ENCODE measurements around the gene MRPL12.

MRPL12 gene

DNA sequence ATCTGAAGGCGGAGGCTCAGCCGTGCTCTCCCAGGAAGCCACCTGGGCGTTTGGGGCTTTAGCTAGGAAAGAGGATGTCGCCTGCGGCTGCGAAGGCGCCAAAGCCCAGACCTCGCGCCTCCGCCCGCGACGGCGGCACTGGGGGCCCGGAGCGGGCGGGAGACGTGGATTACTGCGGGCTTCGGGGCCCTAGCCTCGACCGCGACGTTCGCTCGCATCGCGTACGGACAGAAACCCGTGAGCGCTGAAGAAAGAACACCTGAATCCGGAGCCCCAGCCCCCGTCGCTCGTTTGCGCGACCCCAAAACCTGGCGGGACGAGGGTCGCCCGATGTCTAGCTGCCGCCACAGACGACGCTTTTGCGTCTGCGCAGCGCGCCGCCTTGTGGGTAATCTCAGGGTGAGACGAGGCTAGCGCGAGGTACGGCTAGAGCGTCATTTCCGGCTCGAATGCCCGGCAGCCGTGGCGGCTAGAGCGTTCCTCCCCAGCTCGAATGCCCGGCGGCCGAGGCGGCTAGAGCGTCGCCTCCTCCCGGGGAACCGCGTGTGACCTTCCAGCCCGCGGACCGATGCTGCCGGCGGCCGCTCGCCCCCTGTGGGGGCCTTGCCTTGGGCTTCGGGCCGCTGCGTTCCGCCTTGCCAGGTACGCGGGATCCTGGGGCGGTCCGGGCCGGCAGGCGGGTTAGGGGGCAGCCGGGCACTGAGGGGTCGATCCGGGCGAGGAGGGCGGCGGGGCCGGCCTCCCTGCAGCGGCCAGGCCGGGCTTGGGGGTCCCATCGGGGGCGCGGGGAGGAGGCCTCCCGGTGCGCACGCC is at the start of gene MRPL12:
MRPL12 (plus strand) TSS at position 434 of the 813 bp plus-strand sequence; CDS start at position 569, 135 bp downstream.
- DNase-seq (ENCODE audit: low read depth): peak; percentile 91

DNA sequence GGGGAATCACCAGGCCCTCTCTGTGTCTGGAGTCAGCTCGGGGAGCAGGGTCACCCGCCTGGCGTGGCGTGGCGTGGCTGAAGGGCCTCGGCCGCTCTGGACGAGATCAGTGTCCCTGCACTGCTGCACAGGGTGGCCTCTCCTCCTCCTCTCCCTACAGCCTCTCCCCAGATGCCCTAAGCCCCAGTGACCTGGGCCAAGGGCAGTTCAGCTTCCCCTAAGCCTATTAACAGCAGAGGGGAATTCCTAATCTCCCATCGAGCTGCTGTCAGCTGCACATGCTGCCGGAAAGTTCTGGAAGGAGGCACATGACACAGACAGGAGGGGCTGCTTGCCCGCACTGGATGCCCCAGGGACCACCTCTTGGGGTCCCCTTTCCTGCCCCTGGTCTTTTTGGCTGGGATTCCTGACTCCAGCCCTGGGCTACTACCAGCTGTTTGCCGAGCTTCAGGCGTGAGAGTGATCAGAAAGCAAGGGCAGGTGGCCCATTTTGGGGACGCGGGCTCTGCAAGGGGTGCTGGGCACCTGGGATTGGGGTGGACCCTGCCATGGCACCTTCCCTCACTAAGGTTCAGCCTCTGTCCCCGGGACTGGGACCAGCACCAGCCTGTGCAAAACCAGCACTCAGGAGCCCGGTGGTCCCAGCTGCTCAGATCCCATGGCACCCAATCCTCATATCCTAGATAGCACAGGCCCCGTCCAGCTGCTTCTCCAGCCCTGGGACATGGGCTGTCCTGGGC is 47.6 kb upstream of the MRPL12 start:
- no peak for DNase-seq (ENCODE audit: low read depth)

DNA sequence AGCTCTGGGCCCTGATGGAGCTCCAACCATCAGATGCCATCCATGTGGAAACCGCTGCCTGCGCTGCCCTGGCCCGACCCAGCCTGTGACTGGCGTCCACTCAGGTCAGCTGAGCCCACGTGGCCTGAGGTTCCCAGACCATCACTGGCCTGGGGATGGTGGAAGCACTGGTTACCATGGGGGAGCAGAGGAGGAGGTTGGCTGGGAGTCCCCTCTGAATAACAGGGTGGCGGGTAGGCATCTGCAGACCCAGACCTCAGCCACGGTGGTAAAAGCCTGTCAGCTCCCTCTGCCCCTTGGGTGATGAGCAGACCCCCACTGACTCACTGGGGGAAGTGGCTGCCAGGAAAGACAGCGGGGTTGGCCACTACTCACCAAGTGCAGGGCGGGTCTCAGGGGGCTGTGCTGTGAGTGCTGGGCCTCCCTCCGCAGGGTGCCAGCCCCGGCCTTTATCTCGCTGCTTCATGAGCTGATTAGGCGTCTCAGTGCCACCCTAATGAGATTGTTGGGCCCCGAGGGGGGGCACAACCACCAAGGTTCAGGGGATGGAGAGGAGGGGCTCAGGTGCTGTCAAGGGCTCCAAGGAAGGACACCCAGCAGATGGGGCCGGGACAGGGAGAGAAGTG is 46.9 kb upstream of the MRPL12 start, which contains the start of gene PDE6G:
PDE6G (minus strand) TSS at position 425 of the 626 bp plus-strand sequence. CDS start 3,237 bp downstream, outside the sequence.
- no peak for DNase-seq (ENCODE audit: low read depth)

DNA sequence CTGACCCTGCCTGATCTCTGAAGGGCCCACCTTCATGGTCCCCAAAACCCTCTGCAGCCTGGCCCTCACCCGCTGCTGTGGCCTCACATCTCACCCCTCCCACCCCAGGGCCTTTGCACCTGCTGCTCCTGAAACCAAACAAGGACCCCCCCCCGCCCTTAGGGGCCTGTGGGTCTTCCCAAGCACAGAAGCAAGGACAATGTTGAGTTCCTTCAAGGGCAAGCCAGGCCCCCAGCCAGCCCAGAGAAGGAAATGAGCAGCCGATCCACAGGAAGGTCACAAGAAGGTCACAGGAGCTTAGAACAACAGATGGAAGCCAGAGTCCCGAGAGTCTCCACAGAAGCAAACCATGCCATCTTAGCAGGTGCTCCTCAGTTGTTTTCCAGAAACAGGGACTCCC is 46.3 kb upstream of the MRPL12 start:
- no peak for DNase-seq (ENCODE audit: low read depth)

DNA sequence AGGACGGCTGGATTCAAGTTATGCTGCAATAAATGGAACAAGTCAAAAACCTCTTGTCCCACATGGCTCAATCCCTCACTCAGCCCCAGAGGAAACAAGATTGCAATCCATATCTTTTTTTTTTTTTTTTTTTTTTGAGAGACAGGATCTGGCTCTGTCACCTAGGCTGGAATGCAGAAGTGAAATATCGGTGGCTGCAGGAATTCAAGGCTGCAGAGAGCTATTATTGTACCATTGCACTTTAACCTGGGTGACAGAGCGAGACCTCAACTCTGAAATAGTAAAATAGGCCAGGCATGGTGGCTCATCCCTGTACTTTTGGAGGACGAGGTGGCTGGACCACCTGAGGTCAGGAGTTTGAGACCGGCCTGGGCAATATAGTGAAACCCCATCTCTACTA is 44.1 kb upstream of the MRPL12 start:
- no peak for DNase-seq (ENCODE audit: low read depth)

DNA sequence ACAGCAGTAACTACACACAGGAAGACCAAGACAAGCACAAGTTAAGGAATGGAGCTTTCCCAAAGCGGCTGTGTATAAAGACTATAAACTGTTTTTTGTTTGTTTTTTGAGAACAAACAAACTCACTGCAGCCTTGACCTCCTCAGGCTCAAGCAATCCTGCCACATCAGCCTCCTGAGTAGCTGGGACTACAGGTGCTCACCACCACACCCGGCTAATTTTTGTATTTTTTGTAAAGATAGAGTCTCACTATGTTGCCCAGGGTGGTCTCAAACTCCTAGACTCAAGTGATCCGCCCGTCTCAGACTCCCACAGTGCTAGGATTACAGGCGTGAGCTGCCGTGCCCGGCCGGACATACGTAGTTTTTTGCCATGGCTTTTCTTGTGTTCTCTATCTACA is 42.7 kb upstream of the MRPL12 start:
- DNase-seq (ENCODE audit: low read depth): no peak

DNA sequence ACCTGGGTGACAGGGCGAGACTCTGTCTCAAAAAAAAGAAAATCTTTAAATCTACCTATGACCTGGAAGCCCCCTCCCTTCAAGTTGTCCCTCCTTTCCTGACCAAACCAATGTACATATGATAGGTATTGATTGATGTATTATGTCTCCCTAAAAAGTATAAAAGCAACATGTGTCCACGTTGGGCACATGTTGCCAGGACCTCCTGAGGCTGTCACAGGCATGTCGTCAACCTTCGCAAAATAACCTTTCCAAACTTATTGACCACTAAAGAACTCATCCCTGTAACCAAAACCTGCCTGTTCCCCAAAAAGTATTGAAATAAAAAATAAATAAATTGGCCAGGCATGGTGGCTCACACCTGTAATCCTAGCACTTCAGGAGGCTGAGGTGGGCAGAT is 41.2 kb upstream of the MRPL12 start:
- no peak for DNase-seq (ENCODE audit: low read depth)

DNA sequence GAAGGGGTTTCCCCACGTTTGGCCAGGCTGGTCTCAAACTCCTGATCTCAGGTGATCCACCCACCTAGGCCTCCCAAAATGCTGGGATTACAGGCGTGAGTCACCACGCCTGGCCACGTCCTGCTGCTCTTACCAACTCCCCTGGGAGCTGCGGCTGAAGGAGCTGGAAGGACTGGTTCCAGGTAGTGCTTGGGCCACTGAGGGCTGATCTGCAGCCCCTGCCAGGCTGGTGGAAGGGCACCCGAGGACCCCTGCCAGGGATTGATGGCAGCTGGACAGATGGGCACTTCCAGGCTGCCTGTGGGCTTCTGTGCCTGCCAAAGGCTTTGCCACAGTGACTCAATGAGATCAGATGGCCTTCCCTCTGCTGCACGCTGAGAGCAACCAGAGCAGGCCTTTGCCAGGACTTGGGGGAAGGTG is 39.1 kb upstream of the MRPL12 start:
- no peak for DNase-seq (ENCODE audit: low read depth)

DNA sequence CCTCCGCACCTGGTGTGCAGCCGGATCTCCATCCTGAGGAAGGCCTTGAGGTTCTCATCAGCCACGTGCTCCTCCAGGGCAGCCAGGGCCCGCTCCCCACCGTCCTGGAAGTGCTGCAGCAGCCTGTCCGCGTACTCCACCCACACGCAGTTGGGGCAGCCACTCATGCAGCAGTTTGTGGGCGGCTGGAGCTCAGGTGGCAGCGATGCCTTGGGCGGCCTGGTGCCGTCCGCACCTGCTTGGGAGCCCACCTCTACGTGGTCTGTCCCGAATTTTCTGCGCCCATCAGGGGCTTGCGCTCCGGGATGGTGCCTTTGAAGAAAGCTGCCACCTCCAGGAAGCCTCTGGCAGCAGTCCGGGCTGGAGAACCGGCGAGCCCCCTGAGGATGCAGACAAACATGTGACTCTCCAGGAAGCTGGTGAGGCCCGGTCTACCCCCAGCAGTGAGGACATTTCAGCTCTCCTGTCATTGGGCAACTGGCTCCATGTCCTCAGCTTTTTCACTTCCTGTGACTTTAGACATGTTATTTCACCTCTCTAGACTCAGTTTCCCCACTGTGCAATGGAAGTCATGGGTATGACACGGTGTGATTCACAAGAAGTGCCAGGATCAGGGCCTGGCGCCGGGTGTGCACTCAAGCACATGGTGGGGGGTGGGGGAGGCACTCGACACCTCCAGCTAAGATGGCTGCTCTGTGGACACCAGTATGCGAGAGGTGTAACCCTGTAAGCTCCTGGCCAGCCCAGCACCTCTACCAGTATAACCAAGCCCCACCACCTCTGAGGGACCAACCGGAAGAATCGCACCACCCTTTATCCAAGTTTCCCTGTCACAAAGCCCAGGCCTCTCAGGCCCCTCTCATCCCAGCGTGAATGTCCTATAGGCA is 37.7 kb upstream of the MRPL12 start:
- peak; percentile 19 for DNase-seq (ENCODE audit: low read depth)

DNA sequence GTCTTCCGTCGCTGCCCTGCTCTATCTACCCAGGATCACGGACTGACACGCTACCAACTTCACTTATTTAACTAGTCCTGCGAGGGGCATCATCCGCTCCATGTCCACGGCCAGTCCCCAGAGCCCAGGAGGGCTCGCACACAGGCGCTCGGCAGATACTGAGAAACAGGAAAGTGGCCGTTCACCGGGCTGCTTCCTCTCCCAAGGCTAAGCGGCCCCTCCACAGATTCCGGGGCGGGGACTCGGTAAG is 37.1 kb upstream of the MRPL12 start:
- no peak for DNase-seq (ENCODE audit: low read depth)

DNA sequence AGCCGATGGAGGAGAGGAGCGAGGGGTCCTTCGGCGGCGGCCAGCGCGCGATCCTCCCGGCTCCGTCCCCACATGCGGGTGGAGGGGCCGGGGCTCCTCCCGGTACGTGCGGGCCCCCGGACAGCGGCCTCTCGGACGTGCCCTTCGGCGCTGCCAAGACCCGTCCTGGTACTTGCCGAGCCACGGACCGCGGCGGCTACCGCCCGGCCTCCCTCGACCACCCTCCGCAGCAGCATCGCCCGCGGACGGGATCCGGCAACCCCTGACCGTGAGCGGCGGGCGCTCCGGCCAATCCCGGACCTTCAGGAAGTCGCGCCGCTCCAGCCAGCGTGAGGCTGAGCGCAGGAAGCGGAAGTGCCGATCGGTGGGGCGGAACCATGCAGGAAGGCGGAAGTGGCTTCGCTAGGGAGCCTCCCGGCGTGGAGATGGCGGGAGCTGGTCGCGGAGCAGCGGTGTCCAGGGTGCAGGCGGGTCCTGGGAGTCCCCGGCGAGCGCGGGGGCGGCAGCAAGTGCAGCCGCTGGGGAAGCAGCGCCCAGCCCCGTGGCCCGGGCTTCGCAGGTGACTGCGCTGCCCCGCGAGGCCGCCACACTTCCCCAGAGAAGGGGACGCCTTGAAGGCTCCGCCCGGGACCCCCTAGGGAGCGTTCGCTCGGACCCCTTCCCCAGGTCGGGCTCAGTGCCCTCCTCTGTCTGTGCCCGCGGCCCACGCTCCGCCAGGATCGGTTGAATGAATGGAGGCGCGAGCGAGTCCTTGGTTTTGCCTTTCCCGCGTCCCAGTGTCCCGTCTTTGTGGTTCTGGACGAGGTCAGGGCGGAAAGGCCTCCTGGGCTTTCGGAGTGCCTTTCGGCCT is 36.6 kb upstream of the MRPL12 start, which contains the start of the genes CCDC137 and OXLD1:
CCDC137 (plus strand) TSS at position 396 of the 850 bp plus-strand sequence; CDS start at position 426, 30 bp downstream.
OXLD1 (minus strand) TSS at position 264 of the 850 bp plus-strand sequence; CDS start at position 236, 28 bp downstream.
- DNase-seq (ENCODE audit: low read depth): peak; percentile 97

DNA sequence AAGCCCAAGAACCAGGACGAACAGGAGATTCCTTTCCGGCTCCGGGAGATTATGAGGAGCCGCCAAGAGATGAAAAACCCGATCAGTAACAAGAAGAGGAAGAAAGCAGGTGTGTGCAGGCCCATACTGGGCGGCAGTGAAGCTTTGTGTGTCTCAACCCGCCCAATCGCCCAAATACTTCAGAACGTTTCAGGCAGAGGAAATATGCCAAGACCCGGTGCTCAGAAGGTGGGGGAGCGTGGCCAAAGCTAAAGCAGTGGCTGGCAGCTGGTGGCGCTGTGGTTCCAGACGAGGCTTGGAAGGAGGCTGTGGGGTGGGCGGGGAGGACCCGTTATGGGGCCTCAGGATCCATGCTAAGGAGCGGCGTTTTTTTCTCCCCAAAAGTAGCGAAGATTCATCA is 35.4 kb upstream of the MRPL12 start:
- no peak for DNase-seq (ENCODE audit: low read depth)

DNA sequence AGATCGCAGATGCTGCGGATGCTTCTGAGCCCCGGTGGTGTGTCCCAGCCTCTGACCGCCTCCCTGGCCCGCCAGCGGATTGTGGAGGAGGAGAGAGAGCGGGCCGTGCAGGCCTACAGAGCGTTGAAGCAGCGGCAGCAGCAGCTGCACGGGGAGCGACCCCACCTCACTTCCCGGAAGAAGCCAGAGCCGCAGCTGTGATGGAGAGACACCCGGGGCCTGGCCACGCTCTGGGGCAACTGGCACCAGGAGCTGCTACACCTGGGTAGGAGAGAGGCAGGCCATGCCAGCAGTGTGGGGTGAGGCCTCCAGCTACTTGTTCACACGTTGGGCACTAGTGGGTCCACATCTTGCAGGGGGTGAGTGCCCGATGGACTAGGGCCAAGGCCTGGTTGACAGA is 30.7 kb upstream of the MRPL12 start:
- no peak for DNase-seq (ENCODE audit: low read depth)

DNA sequence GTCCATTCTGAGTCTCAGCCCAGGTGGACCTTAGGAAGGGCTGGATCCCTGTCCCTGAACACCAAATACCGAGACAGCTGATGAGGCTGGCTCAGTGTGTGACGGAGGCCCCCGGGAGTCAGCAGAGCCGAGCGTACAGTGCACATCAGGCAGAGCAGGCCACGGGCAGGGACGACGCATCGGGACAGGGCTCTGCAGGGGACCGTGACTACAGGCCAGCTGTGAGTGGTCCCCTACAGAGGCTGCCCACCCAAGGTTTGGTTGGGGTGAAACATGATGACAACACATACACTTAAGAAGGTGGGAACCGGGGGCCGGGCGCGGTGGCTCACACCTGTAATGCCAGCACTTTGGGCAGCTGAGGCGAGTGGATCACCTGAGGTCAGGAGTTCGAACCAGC is 30.2 kb upstream of the MRPL12 start:
- no peak for DNase-seq (ENCODE audit: low read depth)

DNA sequence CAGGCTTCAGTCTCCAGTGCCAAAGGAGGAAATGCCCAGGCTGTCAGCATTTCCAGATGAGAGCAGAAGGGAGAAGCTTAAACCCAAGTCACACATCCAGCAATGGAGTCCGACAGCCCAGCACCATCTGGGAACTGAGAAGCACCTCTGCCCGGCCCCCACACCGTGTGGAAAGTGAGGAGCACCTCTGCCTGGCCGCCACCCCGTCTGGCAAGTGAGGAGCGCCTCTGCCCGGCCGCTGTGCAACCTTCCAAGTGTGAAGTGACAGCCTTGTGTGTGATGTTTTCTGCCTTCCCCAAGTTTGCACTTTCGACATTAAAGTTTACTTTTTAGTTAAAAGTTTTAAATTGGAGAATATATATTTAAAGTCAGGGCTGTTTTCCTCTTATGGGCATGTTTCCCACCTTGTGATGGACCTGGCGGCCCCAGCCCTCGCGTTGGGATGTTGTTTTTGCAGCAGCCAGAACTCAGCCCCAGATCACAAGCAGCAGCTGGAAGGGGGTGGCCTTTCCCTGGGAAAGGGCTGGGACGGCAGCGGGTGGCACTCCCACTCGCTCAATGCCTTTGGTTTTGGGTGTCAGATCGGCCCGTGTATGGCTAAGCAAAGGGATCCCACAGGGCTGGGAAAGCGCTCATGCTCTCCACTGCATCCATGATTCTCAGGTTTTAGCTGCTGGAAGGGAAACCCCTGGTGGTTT is 29.5 kb upstream of the MRPL12 start:
- DNase-seq (ENCODE audit: low read depth): no peak

DNA sequence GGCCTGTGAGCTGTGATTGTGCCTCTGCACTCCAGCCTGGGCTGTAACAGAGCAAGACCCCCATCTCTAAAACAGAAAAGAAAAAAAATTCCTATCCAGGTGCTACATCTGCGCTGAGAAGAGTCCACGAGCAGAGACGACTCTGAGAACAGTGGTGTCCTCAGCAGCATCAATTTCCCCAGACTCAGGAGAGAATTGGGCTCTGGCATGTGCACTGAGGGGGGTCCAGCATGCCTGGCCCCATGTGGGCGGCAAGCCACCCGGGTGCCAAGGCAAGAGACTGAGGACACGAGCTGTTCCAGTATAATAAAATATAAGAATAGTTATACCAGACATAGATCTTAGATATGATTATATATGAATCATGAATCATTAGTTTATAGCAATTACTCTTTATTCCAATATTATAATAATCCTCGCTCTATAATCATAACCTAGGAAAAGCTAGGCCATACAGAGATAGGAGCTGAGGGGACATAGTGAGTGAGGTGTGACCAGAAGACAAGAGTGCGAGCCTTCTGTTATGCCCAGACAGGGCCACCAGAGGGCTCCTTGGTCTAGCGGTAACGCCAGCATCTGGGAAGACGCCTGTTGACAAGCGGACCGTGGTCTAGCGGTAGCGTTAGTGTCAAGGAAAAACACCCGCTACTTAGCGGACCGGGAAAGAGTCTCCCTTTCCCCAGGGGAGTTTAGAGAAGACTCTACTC is 27.5 kb upstream of the MRPL12 start:
- DNase-seq (ENCODE audit: low read depth): peak; percentile 40

DNA sequence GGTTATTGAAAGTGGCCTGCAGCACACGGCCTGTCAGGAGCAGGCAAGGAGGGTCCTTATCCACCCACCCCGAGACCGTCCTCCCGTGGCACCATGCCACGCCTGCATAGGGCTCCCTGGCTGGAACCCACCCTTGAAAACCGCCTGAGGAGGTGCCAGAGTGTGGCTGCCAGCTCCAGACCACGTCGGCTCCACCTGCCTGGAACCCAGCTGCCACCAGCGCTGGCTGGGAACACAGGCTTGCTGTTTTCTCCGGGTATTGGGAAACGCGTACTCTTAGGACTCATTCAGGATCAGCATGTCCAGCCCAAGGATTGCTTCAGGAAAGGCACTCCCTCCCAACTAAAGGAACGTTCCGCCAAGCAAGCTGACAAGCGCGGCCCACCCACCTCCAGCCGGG is 26.3 kb upstream of the MRPL12 start:
- DNase-seq (ENCODE audit: low read depth): no peak

DNA sequence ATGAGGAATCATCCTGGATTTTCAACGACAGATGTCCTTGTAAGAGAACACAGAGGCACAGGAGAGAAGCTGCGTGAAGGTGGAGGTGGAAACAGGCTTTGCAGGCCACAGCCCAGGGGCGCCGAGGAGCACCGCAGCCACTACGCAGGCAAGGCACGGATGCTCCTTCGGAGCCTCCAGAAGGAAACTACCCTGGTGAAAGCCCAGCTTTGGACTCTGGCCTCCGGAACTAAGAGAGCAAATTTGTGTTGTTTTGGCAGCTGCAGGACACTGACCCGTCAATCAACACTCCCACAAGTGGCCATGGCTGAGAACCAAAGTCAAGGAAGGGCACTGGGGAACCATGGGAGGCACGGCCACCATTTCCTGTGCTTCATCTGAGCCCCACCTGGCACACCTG is 23.0 kb upstream of the MRPL12 start:
- no peak for DNase-seq (ENCODE audit: low read depth)

DNA sequence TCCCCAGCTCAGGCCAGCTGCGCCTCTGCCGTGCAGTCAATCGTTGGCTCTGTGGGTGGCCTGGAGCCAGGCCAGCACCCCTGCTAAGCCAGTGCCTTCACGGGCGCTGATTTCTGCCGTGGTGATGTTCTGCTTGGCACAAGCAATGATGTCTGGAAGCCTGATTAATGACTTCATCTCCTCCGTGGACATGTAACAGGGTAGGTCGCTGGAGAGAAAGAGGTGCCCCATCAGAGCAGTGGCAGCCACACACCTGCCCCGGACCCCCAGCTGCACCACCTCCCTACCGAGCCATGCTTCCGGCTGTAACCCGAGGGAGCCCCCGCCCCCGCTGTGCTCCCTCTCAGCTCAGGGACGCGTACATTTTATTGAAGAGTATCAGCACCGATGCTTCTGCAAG is 21.5 kb upstream of the MRPL12 start:
- DNase-seq (ENCODE audit: low read depth): peak; percentile 52

Measured in fibroblast of gingiva (primary cell).